Adrenal gland (tissue), 5 donors: ENCODE data around the gene LPCAT1.

Experiments used
- POLR2A ChIP-seq, 2 donors: fragments of 450-650 bp; IDR thresholded peaks; one replicate each; pipeline ENCODE4 v1.6.1; 2017; ENCODE audit warnings: antibody characterized with exemption in 2 of 2, mild to moderate bottlenecking in 2 of 2, moderate library complexity in 1 of 2
- TF ChIP-seq, protein P1 (sequence below), 6 experiments: fragments of 450-650 bp in 4 of 6; fragments of 200-600 bp in 2 of 6; sonication (generic) in 1 of 6; IDR thresholded peaks; 1 replicate in 5 of 6; 2 replicates in 1 of 6; pipeline versions ENCODE4 v1.5.1 to v1.8.0; 2016 to 2021; ENCODE audit warnings: antibody characterized with exemption in 6 of 6, mild to moderate bottlenecking in 2 of 6, moderate library complexity in 1 of 6
- donor health status: DM: no; HTN: no; CAD: no.

DNA sequence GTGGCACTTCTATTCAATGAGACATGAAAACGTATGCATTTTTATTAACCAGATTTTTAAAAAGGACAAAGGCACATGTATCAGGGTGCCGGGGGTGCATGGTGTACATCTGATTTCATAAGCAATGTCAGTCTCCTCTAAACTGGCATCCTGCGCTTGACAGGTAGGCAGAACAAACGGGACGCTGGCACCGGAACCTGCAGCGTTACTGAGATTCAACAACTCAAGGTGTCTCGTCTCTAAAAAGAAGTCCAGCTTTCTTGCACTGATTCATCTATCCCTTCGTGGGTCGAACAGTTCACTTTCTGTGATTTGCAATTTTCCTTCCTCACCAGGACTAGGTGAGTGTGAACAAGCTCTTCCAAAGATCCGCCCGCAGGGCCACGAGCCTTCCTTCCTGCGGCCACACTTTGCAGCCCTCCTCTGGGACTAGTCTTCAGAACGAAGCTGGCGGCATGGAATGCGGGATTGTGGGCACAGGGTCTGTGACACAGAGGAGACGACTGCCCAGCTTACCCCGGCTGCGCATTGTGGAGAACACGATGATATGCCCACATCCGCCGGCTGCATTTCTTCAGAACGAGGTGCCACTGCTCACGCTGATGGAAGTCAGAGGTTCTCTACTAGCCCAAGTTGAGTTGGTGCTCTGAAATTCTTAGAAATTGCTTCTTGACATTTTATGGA is 85.7 kb downstream of the LPCAT1 start:
- TF ChIP-seq, protein P1, sequence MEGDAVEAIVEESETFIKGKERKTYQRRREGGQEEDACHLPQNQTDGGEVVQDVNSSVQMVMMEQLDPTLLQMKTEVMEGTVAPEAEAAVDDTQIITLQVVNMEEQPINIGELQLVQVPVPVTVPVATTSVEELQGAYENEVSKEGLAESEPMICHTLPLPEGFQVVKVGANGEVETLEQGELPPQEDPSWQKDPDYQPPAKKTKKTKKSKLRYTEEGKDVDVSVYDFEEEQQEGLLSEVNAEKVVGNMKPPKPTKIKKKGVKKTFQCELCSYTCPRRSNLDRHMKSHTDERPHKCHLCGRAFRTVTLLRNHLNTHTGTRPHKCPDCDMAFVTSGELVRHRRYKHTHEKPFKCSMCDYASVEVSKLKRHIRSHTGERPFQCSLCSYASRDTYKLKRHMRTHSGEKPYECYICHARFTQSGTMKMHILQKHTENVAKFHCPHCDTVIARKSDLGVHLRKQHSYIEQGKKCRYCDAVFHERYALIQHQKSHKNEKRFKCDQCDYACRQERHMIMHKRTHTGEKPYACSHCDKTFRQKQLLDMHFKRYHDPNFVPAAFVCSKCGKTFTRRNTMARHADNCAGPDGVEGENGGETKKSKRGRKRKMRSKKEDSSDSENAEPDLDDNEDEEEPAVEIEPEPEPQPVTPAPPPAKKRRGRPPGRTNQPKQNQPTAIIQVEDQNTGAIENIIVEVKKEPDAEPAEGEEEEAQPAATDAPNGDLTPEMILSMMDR (IDR thresholded peaks at IDR 0.05): no peak
- TF ChIP-seq POLR2A (IDR thresholded peaks at IDR 0.05): no peak
